HG03575 (cell line): ENCODE data around the gene CTSZ.
"Not testable (repeated sequence)": the region's sequence is repeated elsewhere in the genome, so short reads cannot be mapped to it uniquely, and the experiment has no call there.

Experiments used
- ATAC-seq: cut with Tn5 transposase; IDR thresholded peaks from one replicate; pipeline ENCODE4 v1.9.1; 2021; ENCODE audit not compliant: unreplicated experiment, insufficient number of reproducible peaks, low FRiP score; ENCODE audit errors: extremely low read depth

Gene CTSZ

DNA sequence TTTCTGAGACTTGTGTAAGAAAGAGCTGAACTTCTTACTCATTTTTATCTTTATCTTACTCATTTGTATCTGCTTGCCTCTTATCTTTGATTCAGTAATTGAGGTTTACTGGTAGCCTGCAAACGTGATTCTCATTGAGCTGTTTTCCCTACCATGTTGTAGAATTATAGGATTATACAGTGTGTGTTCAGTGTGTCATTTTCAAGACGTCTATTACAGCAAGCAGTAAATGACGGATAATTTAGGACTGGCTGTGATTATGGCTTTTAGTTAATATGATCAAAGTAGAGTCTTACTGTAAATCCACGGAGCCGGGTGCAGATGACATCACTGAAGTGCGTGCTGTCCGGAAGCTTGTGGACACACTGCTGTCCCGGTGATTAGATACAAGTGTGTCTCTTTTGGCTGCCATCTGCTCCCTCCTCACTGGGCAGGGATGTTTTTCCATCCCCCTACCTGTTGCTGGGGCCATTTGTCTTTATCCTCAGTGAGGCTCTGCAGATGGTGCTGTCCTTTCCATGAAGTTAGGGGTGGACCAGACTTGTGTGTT is 20.0 kb downstream of the CTSZ start:
- ATAC-seq = no peak

DNA sequence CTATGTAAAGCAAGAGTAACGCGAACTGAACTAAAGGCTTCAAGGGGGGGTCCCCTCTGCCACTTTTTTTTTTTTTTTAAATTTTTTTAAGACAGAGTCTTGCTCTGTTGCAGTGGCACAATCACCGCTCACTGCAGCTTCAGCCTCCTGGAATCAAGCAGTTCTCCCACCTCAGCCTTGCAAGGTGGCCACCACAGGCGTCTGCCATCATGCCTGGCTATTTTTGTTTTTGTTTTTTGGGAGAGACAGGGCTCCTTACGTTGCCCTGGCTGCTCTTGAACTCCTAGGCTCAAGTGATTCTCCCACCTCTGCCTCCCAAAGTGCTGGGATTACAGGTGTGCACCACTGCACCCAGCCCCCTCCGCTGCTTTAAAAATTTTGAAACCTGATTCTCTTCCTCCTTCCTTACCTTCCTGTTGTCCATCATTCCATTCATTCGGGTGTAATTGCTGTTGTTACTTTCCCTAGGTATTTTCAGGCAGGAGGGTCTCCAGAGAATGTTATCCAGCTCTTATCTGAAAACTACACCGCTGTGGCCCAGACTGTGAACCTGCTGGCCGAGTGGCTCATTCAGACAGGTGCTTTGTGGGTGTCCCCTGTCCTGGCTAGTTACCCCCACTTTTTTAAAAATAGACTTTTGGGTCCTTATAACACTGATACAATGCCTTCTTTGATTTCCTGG is 20.6 kb downstream of the CTSZ start:
- no peak for ATAC-seq

DNA sequence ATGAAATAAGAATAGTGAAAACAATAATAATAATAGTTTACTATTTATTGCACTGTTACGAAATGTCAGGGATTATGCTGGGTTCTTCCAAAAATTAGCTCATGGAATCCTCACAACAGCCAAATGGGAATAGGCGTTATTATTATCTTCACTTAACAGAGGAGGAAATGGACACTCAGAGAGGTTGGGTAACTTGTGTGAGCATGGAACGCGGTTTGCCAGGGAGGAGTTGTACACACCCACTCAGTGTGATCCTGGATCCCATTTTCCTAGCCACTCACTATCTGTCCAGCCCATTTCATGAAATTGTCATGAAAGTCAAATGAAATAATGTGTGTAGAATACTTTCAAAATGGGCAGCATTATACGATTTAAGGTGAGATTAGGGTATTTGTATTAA is 21.4 kb downstream of the CTSZ start:
- no peak for ATAC-seq

DNA sequence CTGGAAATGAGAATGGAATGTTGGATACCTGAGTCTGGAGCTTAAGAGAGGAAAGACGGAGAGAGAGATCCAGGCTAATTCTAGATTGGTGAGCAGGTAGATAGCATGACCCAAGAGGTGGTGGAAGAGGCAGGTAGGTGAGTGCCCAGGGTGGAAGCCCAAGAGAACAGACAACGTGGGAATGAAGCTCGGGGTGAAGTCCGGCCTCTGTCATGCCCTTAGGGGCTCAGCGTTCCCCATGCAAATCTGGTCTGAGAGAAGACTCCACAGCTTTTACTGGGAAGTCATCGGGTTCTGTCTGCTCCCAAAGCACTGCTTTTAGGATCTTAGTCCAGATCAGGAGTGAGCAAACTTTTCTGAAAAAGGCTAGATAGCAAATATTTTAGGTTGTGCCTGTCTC is 22.4 kb downstream of the CTSZ start:
- ATAC-seq = no peak

DNA sequence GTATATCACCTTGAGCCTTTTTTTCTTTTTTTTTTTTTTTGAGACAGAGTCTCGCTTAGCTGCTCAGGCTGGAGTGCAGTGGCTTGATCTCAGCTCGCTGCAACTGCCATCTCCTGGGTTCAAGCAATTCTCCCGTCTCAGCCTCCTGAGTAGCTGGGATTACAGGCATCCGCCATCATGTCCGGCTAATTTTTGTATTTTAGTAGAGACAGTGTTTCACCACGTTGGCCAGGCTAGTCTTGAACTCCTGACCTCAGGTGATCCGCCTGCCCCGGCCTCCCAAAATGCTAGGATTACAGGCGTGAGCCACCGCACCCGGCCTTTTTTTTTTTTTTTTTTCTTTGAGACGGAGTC is 24.0 kb downstream of the CTSZ start:
- ATAC-seq = not testable (repeated sequence)

DNA sequence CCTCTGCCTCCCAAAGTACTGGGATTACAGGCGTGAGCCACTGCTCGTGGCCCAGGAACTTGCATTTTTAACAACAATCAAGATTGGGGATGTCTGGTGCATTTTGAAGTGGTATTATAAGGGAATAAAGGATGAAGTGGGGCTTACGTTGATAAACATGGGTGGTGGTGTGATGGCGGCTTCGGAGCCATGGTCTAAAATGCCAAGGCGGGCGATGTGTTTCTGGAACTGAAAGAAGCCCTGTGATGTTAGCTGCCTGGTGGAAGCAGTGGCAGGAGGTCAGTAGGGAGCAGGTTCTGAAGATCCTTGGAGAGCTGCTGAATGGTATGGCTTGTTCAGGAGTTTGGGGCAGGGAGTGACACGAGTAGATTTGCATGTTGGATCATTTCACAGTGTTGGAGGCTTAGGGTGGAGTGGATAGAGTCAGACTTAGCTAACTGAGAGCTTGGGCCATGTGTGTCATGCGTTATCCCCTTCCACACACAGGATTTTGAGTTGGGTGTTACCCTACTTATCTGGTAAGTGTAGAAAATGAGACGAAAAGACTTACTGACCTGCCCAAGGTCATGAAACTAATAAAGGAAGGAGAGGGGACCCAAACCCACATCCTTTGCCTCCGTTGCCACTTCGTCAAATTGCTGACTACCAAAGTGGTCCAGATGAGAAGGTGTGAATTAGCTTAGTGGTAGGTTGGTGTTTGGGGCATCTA is 24.5 kb downstream of the CTSZ start:
- ATAC-seq = no peak

DNA sequence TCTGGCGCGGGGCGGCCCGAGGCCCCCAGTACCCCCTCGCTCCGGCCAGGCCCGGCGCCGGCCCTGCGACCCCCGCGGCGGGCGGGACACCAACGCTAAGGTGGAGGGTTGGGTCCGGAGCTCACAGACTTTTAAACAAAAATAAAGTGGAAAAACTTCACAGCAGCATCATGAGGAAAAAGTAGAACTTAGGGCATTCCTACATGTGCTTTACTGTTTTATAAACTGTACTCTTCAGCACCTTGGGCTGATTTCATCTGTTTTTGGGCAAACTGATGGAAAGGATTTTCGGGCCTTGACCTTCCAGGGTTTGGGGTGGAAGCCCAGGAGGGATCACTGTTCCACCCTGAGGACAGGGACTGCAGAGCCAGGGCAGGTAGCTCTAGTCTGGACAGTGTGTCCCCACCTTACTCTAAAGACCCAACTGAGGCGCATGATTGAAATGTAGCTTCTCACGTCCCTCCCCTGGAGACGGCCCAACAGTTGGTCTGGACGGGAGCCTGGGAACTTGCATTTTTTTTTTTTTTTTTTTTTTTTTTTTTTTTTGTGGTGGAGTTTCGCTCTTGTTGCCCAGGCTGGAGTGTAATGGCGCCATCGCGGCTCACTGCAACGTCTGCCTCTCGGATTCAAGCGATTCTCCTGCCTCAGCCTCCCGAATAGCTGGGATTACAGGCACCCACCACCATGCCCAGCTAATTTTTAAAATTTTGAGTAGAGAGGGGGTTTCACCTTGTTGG is 25.3 kb downstream of the CTSZ start:
- no peak for ATAC-seq

DNA sequence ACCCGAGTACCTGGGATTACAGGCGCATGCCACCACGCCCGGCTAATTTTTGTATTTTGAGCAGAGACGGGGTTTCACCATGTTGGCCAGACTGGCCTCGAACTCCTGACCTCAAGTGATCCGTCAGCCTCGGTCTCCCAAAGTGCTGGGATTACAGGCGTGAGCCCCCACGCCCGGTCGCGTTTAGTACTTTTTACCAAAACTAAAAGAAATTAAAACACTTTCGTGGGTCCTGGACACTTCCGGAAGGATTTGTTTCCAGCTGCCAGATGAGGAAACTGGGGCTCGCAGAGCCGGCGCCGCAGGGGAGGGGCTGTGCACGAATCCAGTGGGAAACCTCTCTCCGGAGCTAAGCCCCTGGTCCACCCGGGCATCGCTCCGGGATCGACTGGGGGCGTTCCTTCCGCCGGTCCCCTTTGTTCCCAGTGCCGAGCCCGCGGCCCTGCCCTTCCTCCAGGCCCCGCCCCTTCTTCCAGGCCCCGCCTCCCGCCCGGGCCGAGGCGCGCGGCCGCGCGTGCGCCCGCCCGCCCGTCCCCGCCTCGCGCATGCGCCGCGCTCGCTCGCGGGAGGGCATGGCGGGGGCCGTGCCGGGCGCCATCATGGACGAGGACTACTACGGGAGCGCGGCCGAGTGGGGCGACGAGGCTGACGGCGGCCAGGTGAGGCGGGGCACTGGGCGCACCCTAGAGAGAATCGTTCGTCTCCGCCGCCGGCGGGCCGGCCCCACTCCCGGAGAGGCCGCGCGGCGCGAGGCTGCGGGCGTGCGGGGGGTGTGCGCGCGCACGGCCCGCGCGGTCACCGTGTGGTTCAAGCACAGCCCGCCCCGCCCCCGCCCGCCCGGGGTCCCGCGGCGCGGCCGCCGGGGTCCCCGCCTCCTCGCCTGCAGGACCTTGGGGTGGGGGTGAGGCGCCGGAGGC is 26.1 kb downstream of the CTSZ start, which contains the start of gene NELFCD:
Gene NELFCD, plus strand, starts transcription at position 546 of the 917 bp plus-strand sequence. Its CDS starts 54 bp downstream, at position 600.
- no peak for ATAC-seq

DNA sequence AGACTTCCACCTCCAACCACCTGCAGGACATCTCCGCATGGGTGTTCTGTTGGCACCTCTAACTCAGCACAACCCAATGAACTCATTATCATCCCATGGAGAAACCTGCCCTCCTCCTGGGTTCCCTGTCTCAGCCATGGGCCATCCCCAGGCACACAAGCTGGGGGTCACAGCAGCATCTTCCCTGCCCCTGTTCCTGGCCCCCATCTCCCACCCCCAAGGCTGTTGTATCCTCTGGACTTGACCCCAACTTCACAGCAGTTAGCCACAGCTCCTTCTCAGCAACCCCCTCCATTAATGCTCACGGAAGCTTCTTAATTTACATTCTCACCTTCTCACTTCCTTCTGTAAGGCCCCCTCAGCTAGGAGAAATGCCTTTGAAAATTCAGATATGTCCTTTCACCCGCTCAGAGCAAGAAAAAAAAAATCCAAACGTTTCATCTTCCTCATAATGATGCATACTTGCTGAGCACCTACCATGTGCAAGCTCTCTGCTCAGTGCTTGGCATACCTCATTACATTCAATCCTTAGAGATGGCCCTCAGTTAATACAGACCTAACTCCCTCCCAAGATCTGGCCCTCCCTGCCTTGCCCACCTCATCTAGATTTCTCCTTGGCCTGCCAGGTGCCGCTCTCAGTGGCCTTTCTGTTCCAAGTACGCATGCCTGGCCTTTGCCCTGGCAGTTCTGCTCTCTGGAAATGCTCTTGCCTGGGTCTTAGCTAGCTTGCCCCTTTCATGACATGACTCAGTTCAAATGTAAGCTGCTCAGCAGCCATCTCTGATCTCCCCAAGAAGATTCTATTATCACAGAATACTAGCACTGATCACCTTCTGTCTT is 28.5 kb downstream of the CTSZ start:
- ATAC-seq = no peak

DNA sequence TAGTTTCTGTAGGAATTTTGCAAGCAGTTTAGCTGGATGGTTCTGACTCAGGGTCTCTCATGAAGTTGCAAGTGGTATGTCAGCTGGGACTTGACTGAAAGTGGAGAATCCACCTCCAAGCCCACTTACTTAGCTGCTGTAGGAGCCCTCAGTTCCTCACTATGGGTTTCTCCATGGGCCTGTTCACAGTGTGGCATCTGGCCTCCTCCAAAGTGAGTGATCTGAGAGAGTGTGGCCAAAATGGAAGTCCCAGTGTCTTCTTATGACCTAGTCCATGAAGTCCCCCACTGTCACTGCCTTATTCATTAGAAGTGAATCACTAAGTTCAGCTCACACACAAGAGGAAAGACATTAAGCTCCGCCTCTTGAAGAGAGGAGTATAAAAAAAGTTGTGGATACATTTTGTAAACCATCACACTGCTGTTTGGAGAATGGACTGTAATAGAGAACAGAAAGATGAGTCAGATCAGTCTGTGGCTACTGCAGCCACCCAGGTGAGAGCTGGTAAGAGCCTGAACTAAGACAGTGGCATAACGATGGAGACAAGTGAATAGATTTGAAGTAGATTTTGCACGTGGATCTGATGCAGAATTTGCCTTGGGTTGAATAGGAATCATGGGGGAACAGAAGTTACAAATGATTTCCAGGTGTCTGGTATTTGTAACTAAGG is 30.9 kb downstream of the CTSZ start:
- no peak for ATAC-seq

DNA sequence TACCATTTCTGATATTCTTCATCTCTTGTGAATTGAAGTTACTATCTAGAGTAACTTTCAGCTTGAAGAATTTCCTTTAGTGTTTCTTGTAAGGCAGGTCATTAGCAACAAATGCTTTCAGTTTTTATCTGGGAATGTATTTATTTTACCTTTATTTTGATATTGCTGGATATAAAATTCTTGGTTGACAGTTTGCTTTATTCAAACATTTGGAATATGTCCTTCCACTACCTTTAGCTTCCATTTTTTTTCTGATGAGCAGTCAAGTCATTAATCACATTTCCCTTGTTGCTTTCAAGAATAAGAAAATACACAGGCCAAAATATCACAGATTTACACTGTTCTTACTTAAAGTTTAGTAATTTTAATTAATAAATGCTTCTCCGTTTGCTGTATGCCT is 31.7 kb downstream of the CTSZ start:
- ATAC-seq = no peak

DNA sequence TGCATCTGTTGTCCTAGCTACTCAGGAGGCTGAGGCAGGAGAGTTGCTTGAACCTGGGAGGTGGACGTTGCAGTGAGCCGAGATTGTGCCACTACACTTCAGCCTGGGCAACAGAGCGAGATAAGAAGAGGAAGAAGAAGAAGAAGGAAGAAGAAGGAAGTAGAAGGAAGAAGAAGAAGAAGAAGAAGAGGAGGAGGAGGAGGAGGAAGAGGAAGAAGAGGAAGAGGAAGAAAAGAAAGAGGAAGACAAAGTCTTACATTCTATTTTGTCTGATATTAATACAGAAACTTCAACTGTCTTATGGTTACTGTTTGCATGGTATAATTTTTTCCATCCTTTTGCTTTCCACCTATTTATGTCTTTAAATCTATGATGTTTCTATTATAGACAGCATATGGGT is 33.2 kb downstream of the CTSZ start:
- ATAC-seq = no peak

DNA sequence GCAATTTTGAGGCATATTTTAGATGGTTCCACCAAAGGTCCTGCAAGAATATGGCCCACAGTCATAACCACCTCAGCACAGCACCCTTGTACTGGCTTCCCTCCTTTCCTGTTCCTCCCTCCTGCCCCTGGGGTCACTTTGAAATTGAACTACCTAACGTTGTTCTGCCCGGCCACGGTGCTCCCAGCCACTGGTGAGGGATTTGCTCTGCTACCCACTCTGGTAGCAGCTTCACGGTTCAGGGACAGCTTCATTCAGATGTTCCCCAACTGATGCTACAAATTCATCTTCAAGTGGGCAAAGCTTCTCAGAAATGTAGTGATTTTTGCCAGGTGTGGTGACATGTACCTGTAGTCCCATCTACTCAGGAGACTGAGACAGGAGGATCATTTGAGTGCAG is 33.9 kb downstream of the CTSZ start:
- no peak for ATAC-seq

DNA sequence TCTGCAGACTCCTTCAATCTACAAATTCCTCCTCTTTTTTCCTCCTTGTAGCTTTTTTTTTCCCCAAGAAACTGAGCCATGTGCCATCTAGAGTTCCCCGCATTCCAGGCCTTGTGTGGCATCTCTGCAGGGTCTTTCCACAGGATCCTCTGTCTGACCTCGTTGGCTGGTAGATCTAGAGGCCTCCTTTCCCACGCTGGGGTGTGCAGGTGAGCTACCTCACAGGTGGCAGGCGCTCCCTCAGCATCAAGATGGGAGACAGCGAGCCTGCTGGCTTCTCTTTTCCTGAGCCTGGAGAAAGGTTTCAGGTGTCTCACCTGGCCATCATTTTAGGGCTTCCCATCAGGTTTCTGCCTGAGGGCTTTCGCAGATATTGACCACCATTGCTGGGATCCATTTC is 35.6 kb downstream of the CTSZ start:
- ATAC-seq = no peak

DNA sequence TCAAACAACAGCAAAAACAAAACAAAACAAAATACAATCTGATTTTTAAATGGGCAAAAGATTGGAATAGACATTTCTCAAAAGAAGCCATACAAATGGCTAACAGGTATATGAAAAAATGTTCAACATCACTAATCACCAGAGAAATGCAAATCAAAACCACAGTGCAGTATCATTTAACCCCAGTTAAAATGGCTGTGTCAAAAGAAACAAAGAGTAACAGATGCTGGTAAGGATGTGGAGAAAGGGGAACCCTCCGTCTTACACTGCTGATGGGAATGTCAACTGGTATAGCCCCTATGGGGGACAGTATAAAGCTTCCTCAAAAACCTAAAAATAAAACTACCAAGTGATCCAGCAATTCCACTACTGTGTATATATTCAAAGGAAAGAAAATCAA is 36.9 kb downstream of the CTSZ start:
- no peak for ATAC-seq

DNA sequence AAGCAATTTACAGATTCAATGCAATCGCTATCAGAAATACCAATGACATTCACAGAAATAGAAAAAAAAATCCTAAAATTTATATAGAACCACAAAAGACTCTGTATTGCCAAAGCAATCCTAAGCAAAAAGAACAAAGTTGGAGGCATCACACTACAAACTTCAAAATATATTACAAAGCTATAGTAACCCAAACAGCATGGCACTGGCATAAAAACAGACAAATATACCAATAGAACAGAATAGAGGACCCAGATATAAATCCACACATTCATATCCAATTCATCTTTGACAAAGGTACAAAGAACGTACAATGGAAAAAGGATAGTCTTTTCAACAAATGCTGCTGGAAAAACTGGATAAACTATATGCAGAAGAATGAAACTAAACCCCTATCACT is 37.6 kb downstream of the CTSZ start:
- ATAC-seq = no peak

DNA sequence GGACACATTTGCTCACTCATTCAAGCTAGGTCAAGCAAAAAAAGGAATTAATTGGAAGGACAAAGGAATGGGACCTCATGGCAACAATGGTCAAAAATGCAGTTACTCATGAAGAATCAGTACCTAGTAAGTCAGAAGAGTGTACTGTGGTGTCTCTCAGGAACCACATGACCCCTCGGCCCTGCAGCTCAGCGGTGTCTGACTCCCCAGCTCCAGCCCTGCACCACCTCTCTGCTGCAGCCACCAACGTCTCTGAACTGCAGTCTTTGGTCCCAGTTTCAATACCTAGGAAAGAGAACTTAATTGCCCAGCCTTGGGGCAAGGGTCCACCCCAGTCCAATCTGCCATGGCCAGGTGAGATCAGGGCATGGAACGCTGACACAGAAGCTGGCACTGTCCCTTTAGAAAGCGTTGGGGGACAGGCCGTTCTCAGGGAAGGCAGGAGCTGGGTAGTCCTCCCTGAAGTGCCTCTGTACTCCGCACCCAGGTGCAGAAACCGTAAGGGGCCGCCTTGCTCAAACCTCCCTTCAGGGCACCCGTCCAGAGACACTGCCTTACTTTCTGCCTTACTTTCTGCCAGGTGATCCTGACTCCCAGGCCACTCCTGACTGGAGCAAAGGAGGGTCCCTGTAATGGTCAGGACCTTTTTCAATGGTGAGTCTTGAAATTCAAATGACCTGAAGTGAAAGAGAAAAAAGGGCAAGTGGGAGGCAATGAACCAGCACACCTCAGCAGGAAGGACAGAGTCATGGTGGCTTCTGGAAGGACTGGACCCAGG is 39.2 kb downstream of the CTSZ start:
- no peak for ATAC-seq
